ENCODE measurements around the gene THSD7A.

- TF ChIP-seq POLR2A (conservative IDR thresholded peaks at IDR 0.05) (no peak), RERE (CRISPR knock-in tag; IDR thresholded peaks at IDR 0.05; ENCODE audit: borderline replicate concordance) (no peak), E2F6 (IDR thresholded peaks at IDR 0.05; ENCODE audit: borderline replicate concordance in 1 of 2, extremely low read depth in 1 of 2, insufficient read depth in 1 of 2, insufficient read length in 1 of 2, low read depth in 1 of 2, low read length in 1 of 2, poor library complexity in 1 of 2, severe bottlenecking in 1 of 2) (no peak), ZNF398 (CRISPR knock-in tag; IDR thresholded peaks at IDR 0.05) (no peak), PHF8 (IDR thresholded peaks at IDR 0.05; ENCODE audit: borderline replicate concordance, low read length) (no peak), PML (IDR thresholded peaks at IDR 0.05; ENCODE audit: low read length) (no peak), NKRF (IDR thresholded peaks at IDR 0.05; ENCODE audit: borderline replicate concordance) (no peak), RUNX1 (IDR thresholded peaks at IDR 0.05; ENCODE audit: low read depth) (no peak), CTCF (IDR thresholded peaks at IDR 0.05 in 2 of 3, conservative IDR thresholded peaks at IDR 0.05 in 1 of 3; ENCODE audit: insufficient read depth in 2 of 3, low read depth in 1 of 3, low read length in 3 of 3) (no peak), ZNF766 (CRISPR knock-in tag; conservative IDR thresholded peaks at IDR 0.05) (no peak), DEAF1 (CRISPR knock-in tag; IDR thresholded peaks at IDR 0.05) (no peak)
Measured at GRCh38 chr7:11330208-11330607, 501.8 kb downstream of the THSD7A start.
